ENCODE data around the gene LMX1B. TPM values are rescaled to one million over a fixed set of nuclear protein-coding genes. Genes with fewer than 3 reads are reported as not detected.

LMX1B gene
- polyA plus RNA-seq, 1 donor (not counting 4 experiments of a cell fraction or from before 2014, with no cell fraction given) = 0.24 TPM

DNA sequence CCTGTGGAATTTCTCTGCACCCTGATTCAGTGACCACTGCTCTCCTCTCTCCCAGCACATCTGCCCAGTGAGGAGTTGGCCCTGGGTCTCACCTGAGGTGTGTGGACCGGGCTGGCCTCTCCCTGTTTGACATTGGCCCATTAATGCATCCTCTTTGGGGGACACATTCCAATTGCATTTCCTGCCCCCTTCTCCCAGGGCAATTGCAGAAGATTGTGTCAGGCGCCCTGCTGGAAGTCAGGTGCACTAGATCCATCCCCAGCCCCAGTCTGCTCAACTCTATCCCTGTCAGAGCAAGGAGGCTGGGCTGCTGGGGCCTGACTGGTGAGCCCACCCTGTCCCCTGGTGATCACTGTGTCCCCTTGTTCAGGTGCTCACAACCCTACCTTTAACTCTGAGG lies 84.5 kb downstream of the LMX1B start:
- dilution Hi-C loops (cut with MboI; ENCODE audit: extremely low pct_ligation_motif_present, low sequenced_read_pairs) = no loop called here
- H3K27me3 ChIP-seq (ENCODE audit: control insufficient read depth, extremely low read depth, insufficient read depth, low read length) = peaks cover 11% of the 10 kb centered on the region
- TF ChIP-seq, protein P1, sequence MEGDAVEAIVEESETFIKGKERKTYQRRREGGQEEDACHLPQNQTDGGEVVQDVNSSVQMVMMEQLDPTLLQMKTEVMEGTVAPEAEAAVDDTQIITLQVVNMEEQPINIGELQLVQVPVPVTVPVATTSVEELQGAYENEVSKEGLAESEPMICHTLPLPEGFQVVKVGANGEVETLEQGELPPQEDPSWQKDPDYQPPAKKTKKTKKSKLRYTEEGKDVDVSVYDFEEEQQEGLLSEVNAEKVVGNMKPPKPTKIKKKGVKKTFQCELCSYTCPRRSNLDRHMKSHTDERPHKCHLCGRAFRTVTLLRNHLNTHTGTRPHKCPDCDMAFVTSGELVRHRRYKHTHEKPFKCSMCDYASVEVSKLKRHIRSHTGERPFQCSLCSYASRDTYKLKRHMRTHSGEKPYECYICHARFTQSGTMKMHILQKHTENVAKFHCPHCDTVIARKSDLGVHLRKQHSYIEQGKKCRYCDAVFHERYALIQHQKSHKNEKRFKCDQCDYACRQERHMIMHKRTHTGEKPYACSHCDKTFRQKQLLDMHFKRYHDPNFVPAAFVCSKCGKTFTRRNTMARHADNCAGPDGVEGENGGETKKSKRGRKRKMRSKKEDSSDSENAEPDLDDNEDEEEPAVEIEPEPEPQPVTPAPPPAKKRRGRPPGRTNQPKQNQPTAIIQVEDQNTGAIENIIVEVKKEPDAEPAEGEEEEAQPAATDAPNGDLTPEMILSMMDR (optimal IDR thresholded peaks at IDR 0.05 in 1 of 3, IDR thresholded peaks at IDR 0.05 in 1 of 3, conservative IDR thresholded peaks at IDR 0.05 in 1 of 3; ENCODE audit: extremely low read depth in 1 of 3, insufficient read depth in 2 of 3, low read length in 3 of 3) = no peak
- no peak for TF ChIP-seq EZH2 (IDR thresholded peaks at IDR 0.05; ENCODE audit: low read length)
- DNase-seq (ENCODE audit: low read depth, low spot score) = no peak
- H3K36me3 ChIP-seq (ENCODE audit: control insufficient read depth in 2 of 2, extremely low read depth in 1 of 2, insufficient read depth in 2 of 2, low read length in 2 of 2) = no peaks in the 10 kb centered on the region
- no peaks in the 10 kb centered on the region for H3K9me1 ChIP-seq (ENCODE audit: control insufficient read depth, extremely low read depth, insufficient read depth, low read length)
- peaks cover 15% of the 10 kb centered on the region for H3K4me1 ChIP-seq (ENCODE audit: control insufficient read depth, extremely low read depth, insufficient read depth, low read length)
- H2AFZ ChIP-seq (ENCODE audit: control insufficient read depth, low read length) = no peak overlapping the region
- H3K9ac ChIP-seq (ENCODE audit: control insufficient read depth, extremely low read depth, insufficient read depth, low read length) = no peak overlapping the region
- peaks cover 2% of the 10 kb centered on the region for H4K20me1 ChIP-seq (ENCODE audit: control insufficient read depth, extremely low read depth, insufficient read depth, low read length)
- FAIRE-seq = no peak
- no peak overlapping the region for H3K4me2 ChIP-seq (ENCODE audit: control insufficient read depth, extremely low read depth, insufficient read depth, low read depth, low read length)
- H3K9me3 ChIP-seq (ENCODE audit: control insufficient read depth, low read depth, low read length) = no peaks in the 10 kb centered on the region
- H3K79me2 ChIP-seq (ENCODE audit: control insufficient read depth, insufficient read depth, low read length) = no peaks in the 10 kb centered on the region
- H3K4me3 ChIP-seq (ENCODE audit: control insufficient read depth in 2 of 3, extremely low read depth in 1 of 3, insufficient read depth in 2 of 3, low read depth in 1 of 3, low read length in 3 of 3) = no peak overlapping the region
- no peak overlapping the region for H3K27ac ChIP-seq (ENCODE audit: control insufficient read depth, insufficient read depth, low read length)

DNA sequence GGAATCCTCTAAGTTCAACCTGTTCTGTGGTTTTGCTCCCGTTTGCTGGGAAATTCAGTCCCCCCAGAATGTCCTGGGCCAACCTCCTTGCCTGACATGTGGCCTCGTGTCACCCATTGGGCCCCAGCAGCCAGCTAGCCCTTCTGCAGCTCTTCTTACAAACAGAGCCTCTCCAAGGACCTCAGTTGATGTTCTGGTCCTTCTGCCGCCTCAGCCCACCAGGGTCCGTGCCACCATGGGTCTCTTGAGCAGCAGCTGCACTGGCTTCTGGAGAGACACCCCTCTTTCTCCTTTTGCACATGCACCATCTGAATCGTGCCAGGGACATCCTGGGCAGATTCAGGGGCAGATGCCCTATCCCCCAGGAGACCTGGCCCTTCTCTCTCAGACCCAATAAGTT lies 85.0 kb downstream of the LMX1B start:
- FAIRE-seq (no peak), DNase-seq (ENCODE audit: low read depth, low spot score) (no peak)
- no peak overlapping the region for H3K4me3 ChIP-seq (ENCODE audit: control insufficient read depth in 2 of 3, extremely low read depth in 1 of 3, insufficient read depth in 2 of 3, low read depth in 1 of 3, low read length in 3 of 3)

More for the DNA sequence above, 85.0 kb downstream of the LMX1B start:
- H3K27me3 ChIP-seq (ENCODE audit: control insufficient read depth, extremely low read depth, insufficient read depth, low read length) = peaks cover 16% of the 10 kb centered on the region
- no peak overlapping the region for H3K27ac ChIP-seq (ENCODE audit: control insufficient read depth, insufficient read depth, low read length)
- no peak overlapping the region for H2AFZ ChIP-seq (ENCODE audit: control insufficient read depth, low read length)
- no peaks in the 10 kb centered on the region for H3K36me3 ChIP-seq (ENCODE audit: control insufficient read depth in 2 of 2, extremely low read depth in 1 of 2, insufficient read depth in 2 of 2, low read length in 2 of 2)
- H3K9me1 ChIP-seq (ENCODE audit: control insufficient read depth, extremely low read depth, insufficient read depth, low read length) = no peaks in the 10 kb centered on the region
- H3K4me1 ChIP-seq (ENCODE audit: control insufficient read depth, extremely low read depth, insufficient read depth, low read length) = peaks cover 14% of the 10 kb centered on the region
- H3K79me2 ChIP-seq (ENCODE audit: control insufficient read depth, insufficient read depth, low read length) = no peaks in the 10 kb centered on the region
- no peaks in the 10 kb centered on the region for H3K9me3 ChIP-seq (ENCODE audit: control insufficient read depth, low read depth, low read length)
- peaks cover 2% of the 10 kb centered on the region for H4K20me1 ChIP-seq (ENCODE audit: control insufficient read depth, extremely low read depth, insufficient read depth, low read length)
- dilution Hi-C loops (cut with MboI; ENCODE audit: extremely low pct_ligation_motif_present, low sequenced_read_pairs) = no loop called here
- H3K4me2 ChIP-seq (ENCODE audit: control insufficient read depth, extremely low read depth, insufficient read depth, low read depth, low read length) = no peak overlapping the region
- no peak overlapping the region for H3K9ac ChIP-seq (ENCODE audit: control insufficient read depth, extremely low read depth, insufficient read depth, low read length)
- TF ChIP-seq EZH2 (IDR thresholded peaks at IDR 0.05; ENCODE audit: low read length) = no peak
- TF ChIP-seq, protein P1 (optimal IDR thresholded peaks at IDR 0.05 in 1 of 3, IDR thresholded peaks at IDR 0.05 in 1 of 3, conservative IDR thresholded peaks at IDR 0.05 in 1 of 3; ENCODE audit: extremely low read depth in 1 of 3, insufficient read depth in 2 of 3, low read length in 3 of 3) = no peak
